Islet precursor cell (in vitro differentiated cells): ENCODE measurements around the gene SNRPA.
"Not testable (repeated sequence)": the region's sequence is repeated elsewhere in the genome, so short reads cannot be mapped to it uniquely, and the experiment has no call there.

ENCODE experiments used
- DNase-seq: peaks from one replicate; pipeline ENCODE4 v3.0.0-alpha.2; 2018

Gene SNRPA

DNA sequence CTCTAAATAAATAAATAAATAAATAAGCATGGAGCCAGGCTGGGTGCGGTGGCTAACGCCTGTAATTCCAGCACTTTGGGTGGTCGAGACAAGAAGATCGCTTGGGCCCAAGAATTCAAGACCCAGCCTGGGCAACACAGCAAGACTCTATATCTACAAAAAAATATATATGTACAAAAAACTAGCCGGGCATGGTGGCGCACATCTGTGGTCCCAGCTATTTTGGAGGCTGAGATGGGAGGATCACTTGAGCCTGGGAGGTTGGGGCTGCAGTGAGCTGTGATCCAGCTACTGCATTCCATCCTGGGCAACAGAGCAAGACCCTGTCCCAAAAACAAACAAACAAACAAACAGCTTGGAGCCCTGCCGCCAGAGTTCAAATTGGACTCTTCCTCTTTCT, 3.5 kb upstream of the SNRPA start:
- no peak for DNase-seq

DNA sequence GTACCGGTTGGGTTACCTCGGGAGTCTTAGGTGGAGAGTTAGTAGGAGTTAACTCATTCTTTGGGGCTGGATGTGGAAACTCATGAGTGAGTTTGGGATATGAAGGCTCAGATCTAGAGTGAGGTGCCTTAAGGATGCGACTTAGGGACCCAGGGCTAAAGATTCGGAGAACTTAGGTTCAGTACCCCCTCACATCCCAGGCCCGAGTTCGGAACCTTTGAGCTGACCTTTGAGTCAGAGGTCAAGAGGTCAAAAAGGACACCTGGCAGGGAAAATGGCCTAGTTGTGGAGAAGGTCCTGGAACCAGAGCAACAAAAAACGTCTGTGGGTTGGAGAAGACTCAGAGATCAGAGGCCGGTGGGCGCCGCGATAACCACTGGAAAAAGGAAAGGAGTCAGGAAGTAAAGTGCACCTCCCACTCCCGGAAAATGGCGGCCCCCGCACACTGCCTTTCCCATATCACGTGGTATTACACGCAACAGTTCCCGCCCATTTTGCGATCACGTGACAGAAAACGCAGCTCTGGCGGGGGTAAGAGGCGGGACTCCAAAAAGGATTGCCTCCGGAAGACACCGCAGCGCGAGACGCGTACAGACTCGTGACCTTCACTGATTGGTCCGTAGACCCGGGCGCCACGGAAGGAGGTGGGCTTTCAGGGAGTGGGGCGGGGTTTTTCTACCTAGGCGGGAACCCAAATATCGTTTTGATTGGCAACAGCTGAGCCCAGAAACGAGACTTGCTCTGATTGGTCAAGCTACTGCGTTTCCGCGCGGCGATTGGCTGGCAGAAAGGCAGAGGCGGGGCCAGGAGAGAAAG, 737 bp upstream of the SNRPA start, which contains the start of gene ACTMAP:
ACTMAP (minus strand) TSS at position 420 of the 816 bp plus-strand sequence. CDS start 674 bp downstream, outside the sequence.
- DNase-seq = peak; percentile 100

DNA sequence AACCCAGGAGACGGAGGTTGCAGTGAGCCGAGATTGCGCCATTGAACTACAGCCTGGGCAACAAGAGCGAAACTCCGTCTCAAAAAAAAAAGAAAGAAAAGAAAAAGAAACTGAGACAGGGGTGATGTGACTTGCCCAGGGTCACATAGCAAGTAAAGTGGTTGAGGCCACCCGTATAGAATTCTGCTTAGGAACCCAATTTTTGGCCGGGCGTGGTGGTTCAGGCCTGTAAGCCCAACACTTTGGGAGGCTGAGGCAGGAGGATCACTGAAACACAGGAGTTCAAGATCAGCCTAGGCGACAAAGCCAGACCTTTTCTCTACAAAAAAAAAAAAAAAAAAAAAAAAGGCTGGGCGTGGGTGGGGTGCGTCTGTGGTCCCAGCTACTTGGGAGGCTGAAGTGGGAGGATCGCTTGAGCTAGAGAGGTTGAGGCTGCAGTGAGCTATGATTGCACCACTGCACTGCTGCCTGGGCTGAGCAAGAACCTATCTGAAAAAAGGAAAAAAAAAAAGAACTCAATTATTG, 1.3 kb downstream of the SNRPA start:
- no peak for DNase-seq

DNA sequence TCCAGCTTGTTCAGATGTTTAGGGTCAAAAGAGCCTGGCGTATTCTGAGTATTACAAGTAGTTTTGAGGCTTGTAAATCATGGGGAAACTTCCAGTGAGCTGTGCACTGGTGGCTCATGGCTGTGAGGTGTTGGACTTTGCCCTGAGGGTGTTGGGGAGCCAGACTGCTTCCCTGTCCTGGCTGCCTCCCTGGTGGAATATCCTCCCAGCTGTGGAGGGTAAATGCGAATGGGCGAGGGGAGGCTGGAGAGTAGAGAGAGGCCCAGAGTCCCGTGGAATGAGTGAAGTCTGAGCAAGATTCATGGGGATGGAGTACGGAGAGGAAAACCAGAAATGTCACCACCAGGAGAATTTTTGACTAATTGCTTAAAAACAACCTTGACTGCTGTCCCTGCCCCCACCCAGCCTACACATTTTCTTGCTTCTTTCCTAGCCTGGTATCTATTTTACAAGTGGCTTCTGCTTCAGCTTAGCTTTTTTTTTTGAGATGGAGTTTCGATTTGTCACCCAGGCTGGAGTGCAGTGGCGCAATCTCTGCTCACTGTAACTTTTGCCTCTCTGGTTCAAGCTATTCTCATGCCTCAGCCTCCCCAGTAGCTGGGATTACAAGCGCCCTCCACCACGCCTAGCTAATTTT, 3.7 kb downstream of the SNRPA start:
- no peak for DNase-seq

DNA sequence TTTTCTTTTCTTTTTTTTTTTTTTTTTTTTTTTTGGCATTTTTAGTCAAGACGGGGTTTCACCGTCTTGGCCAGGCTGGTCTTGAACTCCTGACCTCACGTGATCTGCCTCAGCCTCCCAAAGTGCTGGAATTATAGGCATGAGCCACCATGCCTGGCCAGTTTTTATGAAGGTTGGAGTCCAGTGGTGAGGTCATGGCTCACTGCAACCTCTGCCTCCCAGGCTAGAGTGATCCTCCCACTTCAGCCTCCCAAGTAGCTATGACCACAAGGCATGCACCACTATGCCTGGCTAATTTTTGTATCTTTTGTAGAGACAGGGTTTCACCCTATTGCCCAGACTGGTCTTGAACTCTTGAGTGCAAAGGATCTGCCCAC, 4.2 kb downstream of the SNRPA start:
- DNase-seq = no peak

DNA sequence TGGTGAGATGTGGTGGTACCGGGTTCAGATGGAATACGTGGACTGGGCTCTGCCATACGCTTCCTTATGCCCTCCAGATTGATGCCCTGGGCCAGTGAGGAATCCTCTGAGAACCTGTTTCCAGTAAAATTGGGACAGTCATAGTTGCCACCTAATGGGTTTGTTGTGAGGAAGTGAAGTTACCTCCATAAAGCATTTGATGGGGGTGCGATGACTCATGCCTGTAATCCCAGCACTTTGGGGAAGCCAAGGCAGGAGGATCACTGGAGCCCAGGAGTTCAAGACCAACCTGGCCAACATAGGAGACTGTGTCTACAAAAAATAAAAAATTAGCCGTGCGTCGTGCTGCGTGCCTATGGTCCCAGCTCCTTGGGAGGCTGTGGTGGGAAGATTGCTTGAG, 4.8 kb downstream of the SNRPA start:
- no peak for DNase-seq

DNA sequence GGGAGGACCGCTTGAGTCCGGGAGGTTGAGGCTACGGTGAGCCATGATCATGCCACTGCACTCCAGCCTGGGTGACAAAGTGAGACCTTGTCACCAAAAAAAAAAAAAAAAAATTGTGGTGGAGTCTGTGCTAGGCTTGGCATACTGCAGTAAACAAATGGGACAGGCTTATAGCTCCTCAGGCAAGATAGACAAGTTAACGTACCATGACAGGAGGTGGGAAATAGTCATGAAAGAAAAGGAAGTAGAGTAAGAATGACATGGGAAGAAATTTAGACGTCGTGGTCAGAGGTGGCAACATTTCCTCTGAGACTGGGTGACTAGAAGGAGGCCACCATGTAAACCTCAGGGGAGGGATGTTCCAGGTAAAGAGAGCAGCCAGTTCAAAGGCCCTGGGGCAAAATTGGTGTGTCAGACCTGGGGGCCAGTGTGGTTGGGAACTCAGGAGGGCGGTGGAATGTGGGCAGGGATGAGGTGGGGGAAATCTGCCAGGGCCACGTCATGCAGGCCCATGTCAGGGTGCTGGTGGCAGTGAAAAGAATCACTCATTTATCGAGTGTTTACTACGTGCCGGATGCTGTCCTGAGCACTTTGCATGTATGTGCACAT, 5.6 kb downstream of the SNRPA start:
- no peak for DNase-seq

DNA sequence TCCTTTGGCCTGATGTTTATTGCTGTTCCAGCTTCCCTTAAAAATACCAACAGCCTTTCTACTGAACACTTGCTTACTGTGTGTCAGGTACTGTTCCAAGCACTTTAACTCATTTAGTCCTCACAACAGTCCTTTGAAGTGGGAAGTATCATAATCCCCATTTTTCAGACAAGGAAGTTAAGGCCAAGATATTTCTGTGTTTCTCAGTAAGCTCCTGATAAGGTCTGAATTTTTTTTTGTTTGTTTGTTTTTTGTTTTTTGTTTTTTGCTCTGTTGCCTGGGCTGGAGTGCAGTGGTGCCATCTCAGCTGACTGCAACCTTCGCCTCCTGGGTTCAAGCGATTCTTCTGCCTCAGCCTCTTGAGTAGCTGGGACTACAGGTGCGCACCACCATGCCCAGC, 7.5 kb downstream of the SNRPA start:
- DNase-seq = no peak

DNA sequence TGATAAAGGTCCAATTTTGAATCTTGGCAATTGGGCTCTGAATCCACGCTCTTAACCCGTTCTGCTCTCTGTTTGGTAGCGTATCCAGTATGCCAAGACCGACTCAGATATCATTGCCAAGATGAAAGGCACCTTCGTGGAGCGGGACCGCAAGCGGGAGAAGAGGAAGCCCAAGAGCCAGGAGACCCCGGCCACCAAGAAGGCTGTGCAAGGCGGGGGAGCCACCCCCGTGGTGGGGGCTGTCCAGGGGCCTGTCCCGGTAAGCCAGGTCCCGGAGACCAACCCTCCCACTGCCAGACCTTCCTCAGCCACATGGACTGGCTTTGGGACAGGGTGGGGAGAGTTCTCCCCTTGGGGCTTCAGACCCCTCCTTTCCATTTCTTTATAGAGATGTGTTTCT, 8.3 kb downstream of the SNRPA start:
- DNase-seq = no peak

DNA sequence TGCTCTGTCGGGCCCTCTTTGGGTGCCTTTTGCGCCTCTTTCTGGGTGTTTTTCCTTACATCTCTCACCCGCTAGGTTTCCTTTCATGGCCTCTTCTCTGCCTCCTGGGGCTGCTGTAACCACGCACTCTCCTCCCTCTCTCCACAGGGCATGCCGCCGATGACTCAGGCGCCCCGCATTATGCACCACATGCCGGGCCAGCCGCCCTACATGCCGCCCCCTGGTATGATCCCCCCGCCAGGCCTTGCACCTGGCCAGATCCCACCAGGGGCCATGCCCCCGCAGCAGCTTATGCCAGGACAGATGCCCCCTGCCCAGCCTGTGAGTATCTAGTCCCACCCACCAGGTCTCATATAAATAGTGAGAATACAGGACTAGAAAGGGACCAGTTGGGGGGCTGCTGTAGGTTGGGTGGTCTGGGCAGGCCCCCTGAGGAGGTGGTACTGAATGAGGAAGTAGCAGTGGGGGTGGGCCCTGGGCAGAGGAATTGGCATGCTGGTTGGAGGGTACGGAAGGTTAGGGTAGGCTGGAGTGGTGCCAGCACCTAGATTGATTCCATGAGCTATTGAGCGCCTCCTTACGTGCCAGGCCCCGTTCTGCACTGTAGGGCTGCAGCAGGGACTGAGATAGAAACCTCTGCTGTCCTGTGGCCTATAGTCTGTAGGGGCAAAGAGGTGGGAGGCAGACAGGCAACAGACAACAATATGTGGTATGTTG, 11.9 kb downstream of the SNRPA start:
- no peak for DNase-seq

DNA sequence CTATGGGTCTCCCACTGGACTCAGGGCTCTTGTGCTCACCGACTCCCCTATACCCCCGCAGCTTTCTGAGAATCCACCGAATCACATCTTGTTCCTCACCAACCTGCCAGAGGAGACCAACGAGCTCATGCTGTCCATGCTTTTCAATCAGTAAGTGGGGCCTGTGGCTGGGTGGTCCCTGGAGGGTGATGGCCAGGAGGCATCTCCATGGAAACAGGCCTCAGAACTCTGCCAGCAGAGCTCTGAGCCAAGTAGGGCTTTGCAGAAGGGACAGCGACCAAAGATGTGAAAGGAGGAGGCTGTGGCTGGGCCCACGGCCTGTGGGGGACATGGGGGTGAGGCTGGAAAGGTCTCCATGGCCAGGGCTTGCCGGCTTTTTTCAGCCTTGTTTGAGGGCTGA, 12.5 kb downstream of the SNRPA start:
- DNase-seq = no peak

DNA sequence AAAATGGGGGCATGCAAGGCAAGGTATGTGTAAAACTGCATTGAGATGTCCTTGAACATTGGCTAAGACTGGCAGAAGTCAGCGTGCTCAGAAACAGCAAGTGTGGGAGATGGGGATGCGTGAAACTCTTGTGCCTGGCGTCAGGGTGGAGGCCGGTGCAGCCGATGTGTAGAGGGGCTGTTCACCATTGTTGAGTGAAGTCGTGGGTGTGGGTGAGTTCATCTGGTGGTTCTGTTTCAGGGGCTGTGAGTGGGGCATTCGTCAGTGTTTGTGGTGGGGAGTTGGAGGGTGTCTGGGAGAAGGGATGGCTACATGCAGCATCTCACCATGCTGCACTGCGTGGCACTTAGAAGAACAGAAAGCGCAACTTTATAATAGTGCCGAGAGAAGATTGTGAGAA, 13.0 kb downstream of the SNRPA start:
- no peak for DNase-seq

DNA sequence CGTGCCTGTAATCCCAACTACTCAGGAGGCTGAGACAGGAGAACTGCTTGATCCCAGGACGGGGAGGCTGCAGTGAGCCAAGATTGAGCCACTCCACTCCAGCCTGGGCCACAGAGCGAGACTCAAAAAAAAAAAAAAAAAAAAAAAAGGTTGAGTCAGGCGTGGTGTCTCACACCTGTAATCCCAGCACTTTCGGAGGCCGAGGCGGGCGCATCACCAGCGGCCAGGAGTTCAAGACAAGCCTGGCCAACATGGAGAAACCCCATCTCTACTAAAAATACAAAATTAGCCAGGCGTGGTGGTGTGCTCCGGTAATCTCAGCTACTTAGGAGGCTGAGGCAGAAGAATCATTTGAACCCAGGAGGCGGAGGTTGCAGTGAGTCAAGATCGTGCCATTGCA, 15.4 kb downstream of the SNRPA start:
- not testable (repeated sequence) for DNase-seq

DNA sequence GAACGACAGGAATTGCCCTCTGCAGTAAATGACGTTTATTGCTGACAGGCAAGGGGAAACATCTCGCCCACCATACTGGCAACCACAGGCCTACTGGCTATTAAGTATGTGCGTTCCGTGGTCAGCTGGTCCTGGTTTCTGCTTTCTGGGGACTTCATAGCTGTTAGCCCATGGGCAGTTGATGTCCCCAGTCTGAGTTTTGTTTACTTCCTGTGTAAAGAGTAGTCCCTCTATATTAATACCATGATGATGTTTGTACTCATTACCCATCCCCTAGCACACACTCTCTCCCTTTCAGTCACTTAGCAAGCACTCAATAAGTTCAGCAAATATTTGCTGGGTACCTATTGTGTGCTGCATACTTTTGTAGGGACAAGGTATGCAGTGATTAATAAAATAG, 17.9 kb downstream of the SNRPA start:
- DNase-seq = no peak

DNA sequence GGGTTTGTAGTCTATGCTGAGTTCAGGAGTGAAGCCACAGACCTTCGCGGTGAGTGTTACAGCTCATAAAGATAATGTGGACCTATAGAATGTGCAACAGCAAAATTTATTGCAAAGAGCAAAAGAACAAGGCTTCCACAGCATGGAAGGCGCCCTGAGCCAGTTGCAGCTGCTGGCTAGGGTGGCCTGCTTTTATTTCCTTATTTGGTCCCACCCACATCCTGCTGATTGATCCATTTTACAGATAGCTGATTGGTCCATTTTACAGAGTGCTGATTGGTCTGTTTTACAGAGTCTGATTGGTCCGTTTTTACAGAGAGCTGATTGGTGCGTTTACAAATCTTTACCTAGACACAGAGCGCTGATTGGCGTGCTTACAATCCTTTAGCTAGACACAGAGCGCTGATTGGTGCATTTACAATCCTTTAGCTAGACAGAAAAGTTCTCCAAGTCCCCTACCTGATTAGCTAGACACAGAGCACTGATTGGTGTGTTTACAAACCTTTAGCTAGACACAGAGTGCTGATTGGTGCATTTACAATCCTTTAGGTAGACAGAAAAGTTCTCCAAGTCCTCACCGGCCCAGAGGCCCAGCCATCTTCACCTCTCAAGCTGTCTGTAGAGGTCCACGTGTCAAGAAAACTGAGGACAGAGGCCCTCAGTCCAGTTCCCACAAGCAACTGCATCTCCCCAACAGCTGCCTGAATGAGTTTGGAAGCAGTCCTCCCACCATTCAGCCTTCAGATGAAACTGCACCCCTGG, 20.3 kb downstream of the SNRPA start:
- DNase-seq = not testable (repeated sequence)

DNA sequence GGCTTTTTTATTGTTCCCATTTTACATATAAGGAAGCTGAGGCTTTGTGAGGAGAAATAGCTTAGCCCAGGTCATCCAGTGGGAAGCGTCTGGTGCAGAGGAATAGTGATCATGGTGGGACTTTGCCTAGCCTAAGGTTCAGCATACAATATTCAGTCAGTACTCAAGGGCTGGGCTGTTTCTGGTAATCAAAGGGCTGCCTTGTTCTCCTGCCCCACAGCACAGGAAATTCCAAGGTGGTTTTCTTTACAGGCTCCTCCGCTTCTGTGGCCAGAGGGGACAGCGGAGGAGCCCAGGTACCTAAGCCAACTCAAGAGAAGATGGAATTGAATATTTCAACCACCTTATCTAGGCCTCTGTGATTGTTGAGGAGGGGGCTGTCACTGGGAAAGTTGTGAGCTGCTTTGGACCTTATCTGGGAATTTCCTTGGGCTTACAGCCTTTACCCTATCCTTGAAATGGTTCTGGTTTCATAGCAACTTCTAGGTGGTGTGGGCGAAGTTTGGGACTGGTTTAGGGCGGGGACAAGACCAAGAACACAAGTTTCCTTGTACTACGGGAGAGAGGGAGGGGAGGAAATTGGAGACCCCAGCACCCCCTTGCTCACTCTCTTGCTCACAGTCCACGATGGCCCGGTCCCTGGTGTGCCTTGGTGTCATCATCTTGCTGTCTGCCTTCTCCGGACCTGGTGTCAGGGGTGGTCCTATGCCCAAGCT, 24.1 kb downstream of the SNRPA start, which contains the start of gene MIA:
MIA (plus strand) TSS at position 606 of the 716 bp plus-strand sequence; CDS start at position 628, 22 bp downstream.
- peak; percentile 89 for DNase-seq

DNA sequence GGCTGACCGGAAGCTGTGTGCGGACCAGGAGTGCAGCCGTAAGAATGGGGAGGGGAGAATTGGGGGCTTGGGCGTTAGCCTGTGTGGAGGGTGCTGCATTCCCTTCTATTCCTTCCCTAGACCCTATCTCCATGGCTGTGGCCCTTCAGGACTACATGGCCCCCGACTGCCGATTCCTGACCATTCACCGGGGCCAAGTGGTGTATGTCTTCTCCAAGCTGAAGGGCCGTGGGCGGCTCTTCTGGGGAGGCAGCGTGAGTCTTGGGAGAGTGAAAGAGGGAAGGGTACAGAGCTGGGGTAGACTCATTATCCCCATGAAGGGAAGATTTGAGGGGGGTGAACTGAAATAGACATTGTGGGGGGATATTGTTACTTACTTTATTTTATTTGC, 24.6 kb downstream of the SNRPA start:
- no peak for DNase-seq

DNA sequence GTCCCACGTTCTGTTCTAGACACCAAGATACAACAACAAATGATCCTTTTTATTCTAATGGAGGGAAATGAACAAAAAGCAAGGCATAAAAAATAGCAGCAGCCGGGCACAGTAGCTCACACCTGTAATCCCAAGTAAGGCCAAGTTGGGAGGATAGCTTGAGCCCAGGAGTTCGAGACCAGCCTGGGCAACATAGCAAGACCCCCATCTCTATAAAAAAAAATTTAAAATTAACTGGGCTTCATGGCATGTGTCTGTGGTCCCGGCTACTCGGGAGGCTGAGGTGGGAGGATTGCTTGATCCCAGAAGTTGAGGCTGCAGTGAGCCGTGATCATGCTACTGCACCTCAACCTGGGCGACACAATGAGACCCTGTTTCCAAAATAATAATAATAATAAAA, 25.4 kb downstream of the SNRPA start:
- no peak for DNase-seq

DNA sequence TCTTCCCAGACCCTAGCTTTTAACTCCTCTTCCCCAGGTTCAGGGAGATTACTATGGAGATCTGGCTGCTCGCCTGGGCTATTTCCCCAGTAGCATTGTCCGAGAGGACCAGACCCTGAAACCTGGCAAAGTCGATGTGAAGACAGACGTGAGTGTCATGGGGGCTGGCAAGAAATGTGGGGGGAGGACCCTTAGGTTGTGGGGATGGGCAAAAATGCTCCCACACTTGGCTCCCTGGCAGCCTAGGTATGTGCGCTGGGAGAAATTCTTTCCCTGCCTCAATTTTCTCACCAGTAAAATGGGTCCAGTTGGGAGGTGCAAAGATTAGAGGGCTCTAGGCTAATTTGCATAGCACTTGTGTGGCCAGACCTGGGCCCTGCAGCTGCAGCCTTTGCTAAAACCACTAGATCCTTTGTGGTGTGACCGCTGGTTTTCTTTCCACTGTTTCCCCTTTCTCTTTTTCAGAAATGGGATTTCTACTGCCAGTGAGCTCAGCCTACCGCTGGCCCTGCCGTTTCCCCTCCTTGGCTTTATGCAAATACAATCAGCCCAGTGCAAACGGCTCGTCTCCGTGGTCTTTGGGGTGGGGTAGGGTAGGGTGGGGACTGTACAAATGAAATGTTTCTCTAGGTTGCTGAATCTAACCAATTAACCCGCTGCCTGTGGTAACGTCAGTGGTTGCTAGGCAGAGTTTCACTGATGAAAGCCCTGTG, 26.1 kb downstream of the SNRPA start:
- DNase-seq = peak; percentile 97

DNA sequence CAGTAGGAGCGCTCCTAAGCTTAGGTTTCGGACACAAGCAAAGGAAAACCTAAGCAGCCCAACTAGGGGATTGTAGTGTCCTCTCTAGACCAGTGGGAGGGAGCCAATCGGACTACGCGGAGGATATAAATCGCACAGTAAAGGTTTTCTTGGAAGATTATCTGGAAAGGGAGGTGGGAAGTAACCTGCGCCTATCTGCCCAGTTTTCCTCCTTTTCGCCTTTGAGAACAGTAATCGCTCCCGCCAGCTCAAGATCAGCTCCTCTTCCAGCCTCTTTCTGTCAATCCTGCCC, 26.6 kb downstream of the SNRPA start:
- DNase-seq = no peak
